ENCODE data around the gene UBE2E3.

- TF ChIP-seq CTCF (IDR thresholded peaks at IDR 0.05) (no peak), POLR2A (IDR thresholded peaks at IDR 0.05) (no peak), POLR2AphosphoS5 (IDR thresholded peaks at IDR 0.05) (no peak)
Measured at GRCh38 chr2:180947208-180947689, 33.2 kb upstream of the UBE2E3 start.
